DMS114 treated with DMSO at 0.1 percent for 48 hours (cell line): ENCODE data around the gene KCNIP1.

Experiments used
- DNase-seq: peaks from one replicate; lab custom pipeline; 2025; ENCODE audit not compliant: unreplicated experiment; lab: John Stamatoyannopoulos, UW

The KCNIP1 gene

GRCh38 chr5:170704417-170705192 lies 200.8 kb downstream of the KCNIP1 start:
- no peak for DNase-seq

GRCh38 chr5:170709640-170710039 lies 205.8 kb downstream of the KCNIP1 start:
- DNase-seq, result no peak

GRCh38 chr5:170711300-170711699 lies 207.5 kb downstream of the KCNIP1 start:
- no peak for DNase-seq

GRCh38 chr5:170715141-170715540 lies 211.3 kb downstream of the KCNIP1 start:
- no peak for DNase-seq

GRCh38 chr5:170716396-170716795 lies 212.6 kb downstream of the KCNIP1 start:
- DNase-seq, result no peak

GRCh38 chr5:170719551-170719950 lies 215.7 kb downstream of the KCNIP1 start:
- DNase-seq, result no peak

GRCh38 chr5:170720179-170720578 lies 216.4 kb downstream of the KCNIP1 start:
- no peak for DNase-seq

- no peak for DNase-seq
Measured at GRCh38 chr5:170720984-170721383, 217.2 kb downstream of the KCNIP1 start.

GRCh38 chr5:170721681-170722080 lies 217.9 kb downstream of the KCNIP1 start:
- DNase-seq, result no peak

- DNase-seq, result no peak
Measured at GRCh38 chr5:170722316-170722715, 218.5 kb downstream of the KCNIP1 start.

- DNase-seq, result no peak
Measured at GRCh38 chr5:170731052-170731451, 227.2 kb downstream of the KCNIP1 start.

GRCh38 chr5:170732685-170733084 lies 228.9 kb downstream of the KCNIP1 start:
- DNase-seq, result no peak

GRCh38 chr5:170736966-170737365 lies 233.1 kb downstream of the KCNIP1 start:
- DNase-seq, result no peak

GRCh38 chr5:170737591-170737990 lies 233.8 kb downstream of the KCNIP1 start:
- DNase-seq, result no peak

- DNase-seq, result no peak
Measured at GRCh38 chr5:170738840-170739239, 235.0 kb downstream of the KCNIP1 start.

GRCh38 chr5:170739446-170739845 lies 235.6 kb downstream of the KCNIP1 start:
- no peak for DNase-seq

GRCh38 chr5:170740551-170741205 lies 236.9 kb downstream of the KCNIP1 start:
- DNase-seq, result no peak

- no peak for DNase-seq
Measured at GRCh38 chr5:170741801-170742200, 238.0 kb downstream of the KCNIP1 start.

- no peak for DNase-seq
Measured at GRCh38 chr5:170743876-170744212, 240.0 kb downstream of the KCNIP1 start.

GRCh38 chr5:170745481-170746071 lies 241.8 kb downstream of the KCNIP1 start:
- no peak for DNase-seq

GRCh38 chr5:170746075-170746960 lies 242.5 kb downstream of the KCNIP1 start:
- no peak for DNase-seq
